ENCODE results near the gene STAG2. TPM values are rescaled to one million over a fixed set of nuclear protein-coding genes. Genes with fewer than 3 reads are reported as not detected.
A peak's percentile ranks its signal among the peaks of the same experiment; 100 is the strongest.
"Not testable (repeated sequence)": the region's sequence is repeated elsewhere in the genome, so short reads cannot be mapped to it uniquely, and the experiment has no call there.

STAG2 gene
- total RNA-seq, result 100 to 1,000 TPM in 1 of 2 experiments, 10 to 100 TPM in 1; 92.3 to 103 TPM

DNA sequence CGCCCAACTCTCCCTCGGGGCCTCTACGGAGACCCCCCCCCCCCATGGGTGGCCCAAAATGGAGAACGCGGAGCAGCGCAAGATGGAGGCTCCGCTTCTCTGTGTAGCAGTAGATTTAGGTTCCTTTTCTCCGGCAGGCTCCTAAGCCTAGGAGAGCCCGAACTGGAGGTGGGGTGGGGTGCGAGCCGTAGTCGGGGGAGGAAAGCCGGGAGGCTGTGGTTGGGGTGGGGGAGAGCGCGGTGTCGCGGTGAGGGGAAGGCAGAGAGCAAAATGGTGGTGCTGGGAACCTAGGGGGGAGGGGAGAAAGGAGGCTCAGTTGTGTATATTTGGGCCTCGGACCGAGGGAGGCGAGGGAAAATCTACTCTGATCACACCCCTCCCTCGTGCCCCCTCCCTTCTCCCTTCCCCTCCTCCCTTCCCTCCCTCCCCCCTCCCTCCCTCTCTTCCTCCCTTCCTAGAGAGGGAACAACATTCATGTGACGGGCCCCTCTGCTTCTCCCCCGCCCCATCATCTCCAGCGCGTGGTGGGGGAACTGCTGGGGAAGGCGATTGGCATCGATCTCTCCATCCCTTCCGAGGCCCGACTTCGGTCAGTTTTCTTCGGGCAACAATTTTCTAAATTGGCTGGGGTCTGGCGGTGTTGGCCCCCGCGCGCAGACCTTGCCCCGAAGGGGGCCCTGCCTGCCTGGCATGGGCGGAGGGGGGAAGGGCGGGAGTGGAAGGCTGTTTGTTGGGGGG is at the start of gene STAG2:
STAG2 (plus strand) TSS at position 439 of the 738 bp plus-strand sequence. CDS start 60,922 bp downstream, outside the sequence.
- no peaks in the 10 kb centered on the region for H3K9me3 Mint-ChIP-seq
- ATAC-seq (ENCODE audit: low read depth) (peak; percentile 20), DNase-seq (peak; percentile 61)
- H3K4me1 Mint-ChIP-seq, result peaks cover 21% of the 10 kb centered on the region
- H3K27ac Mint-ChIP-seq, result peak within 1 kb of the TSS; percentile 97
- peak within 1 kb of the TSS; percentile 94 for H3K4me3 Mint-ChIP-seq
- no peaks in the 10 kb centered on the region for H3K27me3 Mint-ChIP-seq
- H3K36me3 Mint-ChIP-seq, result peaks cover 10% of the 10 kb centered on the region
- POLR2A ChIA-PET, result interaction anchor here (0.6 kb wide), 1 partner anchor 866 kb away, joined by 4 read pairs; no protein-coding TSS in a partner anchor

- H3K9me3 Mint-ChIP-seq, result no peaks in the 10 kb centered on the region
- ATAC-seq (ENCODE audit: low read depth) (no peak), DNase-seq (no peak)
- H3K36me3 Mint-ChIP-seq, result no peaks in the 10 kb centered on the region
- no peaks in the 10 kb centered on the region for H3K27me3 Mint-ChIP-seq
- H3K4me3 Mint-ChIP-seq, result no peak overlapping the region
- no peak overlapping the region for H3K27ac Mint-ChIP-seq
- no peaks in the 10 kb centered on the region for H3K4me1 Mint-ChIP-seq
- POLR2A ChIA-PET, result no interaction called here
These were observed 44.4 kb upstream of the STAG2 start for GRCh38 chrX:123917069-123917468.

- no peak overlapping the region for H3K27ac Mint-ChIP-seq
- H3K4me3 Mint-ChIP-seq, result no peak overlapping the region
- no peaks in the 10 kb centered on the region for H3K9me3 Mint-ChIP-seq
- no peaks in the 10 kb centered on the region for H3K36me3 Mint-ChIP-seq
- H3K4me1 Mint-ChIP-seq, result no peaks in the 10 kb centered on the region
- no peak for ATAC-seq (ENCODE audit: low read depth)
- no peak for DNase-seq
- POLR2A ChIA-PET, result no interaction called here
- H3K27me3 Mint-ChIP-seq, result no peaks in the 10 kb centered on the region
These were observed 43.3 kb upstream of the STAG2 start for GRCh38 chrX:123918106-123918721.

DNA sequence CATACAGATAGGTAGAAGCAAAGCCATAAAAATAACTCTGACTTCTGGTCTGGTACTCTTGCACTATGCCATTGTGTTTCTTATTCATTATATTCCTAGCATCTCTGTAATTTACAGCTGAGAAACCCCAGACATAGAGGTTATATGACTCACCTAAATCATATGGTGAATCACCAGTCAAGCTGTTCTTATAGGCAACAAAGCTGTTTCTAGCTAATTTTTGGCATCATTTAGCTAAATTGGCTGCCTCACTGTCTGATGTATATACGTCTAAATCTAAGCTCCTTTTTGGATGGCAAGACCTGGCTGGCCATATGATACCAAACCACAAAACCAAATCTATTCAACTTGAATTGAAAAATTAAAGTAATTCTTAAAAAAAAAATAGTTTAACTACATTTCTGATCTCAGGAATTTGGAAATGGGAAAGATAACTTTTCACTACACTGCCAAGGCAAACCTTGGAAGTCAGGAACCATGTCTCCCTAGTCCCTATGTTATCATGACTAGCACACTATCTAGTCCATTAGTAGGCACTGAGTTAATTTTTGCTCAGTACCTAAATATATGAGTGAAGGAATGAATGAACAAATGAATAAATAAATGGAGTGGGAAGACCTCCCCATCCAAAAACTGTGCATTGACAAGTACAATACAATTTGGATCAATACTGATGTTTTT is 41.3 kb upstream of the STAG2 start:
- POLR2A ChIA-PET, result no interaction called here

GRCh38 chrX:123923211-123923610 is 38.3 kb upstream of the STAG2 start:
- no peaks in the 10 kb centered on the region for H3K36me3 Mint-ChIP-seq
- H3K9me3 Mint-ChIP-seq, result no peaks in the 10 kb centered on the region
- ATAC-seq (ENCODE audit: low read depth) (no peak), DNase-seq (no peak)
- no peak overlapping the region for H3K27ac Mint-ChIP-seq
- POLR2A ChIA-PET, result no interaction called here
- H3K4me3 Mint-ChIP-seq, result no peak overlapping the region
- no peaks in the 10 kb centered on the region for H3K27me3 Mint-ChIP-seq
- H3K4me1 Mint-ChIP-seq, result no peaks in the 10 kb centered on the region

More for the DNA sequence above, 41.3 kb upstream of the STAG2 start:
- Mint-ChIP-seq H3K4me3 (no peak overlapping the region), H3K27ac (no peak overlapping the region), H3K27me3 (no peaks in the 10 kb centered on the region), H3K4me1 (no peaks in the 10 kb centered on the region), H3K9me3 (no peaks in the 10 kb centered on the region), H3K36me3 (no peaks in the 10 kb centered on the region)
- no peak for DNase-seq
- no peak for ATAC-seq (ENCODE audit: low read depth)

DNA sequence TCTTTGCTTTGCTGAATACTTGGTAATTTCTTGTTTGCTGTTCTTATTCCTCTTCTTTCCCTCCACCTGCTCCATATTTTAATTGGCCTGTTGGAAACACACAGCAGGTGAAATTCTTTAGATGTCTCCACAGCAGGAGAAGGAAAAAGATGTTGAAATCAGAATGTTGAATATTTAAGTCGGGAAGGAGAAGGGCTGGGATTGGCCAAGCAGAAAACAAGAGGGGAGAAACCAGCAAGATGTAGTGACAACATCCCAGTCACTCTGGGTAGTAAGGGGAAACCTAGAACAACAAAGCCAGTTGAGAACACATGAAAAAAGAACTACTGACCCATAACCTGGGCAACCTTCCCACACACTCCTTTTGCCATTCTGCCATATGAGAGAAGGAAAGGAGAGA is 37.3 kb upstream of the STAG2 start:
- no peaks in the 10 kb centered on the region for H3K36me3 Mint-ChIP-seq
- H3K9me3 Mint-ChIP-seq, result no peaks in the 10 kb centered on the region

GRCh38 chrX:123927845-123928244 is 33.7 kb upstream of the STAG2 start:
- POLR2A ChIA-PET, result no interaction called here
- no peak overlapping the region for H3K27ac Mint-ChIP-seq
- no peak overlapping the region for H3K4me3 Mint-ChIP-seq
- H3K9me3 Mint-ChIP-seq, result no peaks in the 10 kb centered on the region
- no peaks in the 10 kb centered on the region for H3K27me3 Mint-ChIP-seq
- ATAC-seq (ENCODE audit: low read depth) (no peak), DNase-seq (no peak)
- no peaks in the 10 kb centered on the region for H3K4me1 Mint-ChIP-seq
- no peaks in the 10 kb centered on the region for H3K36me3 Mint-ChIP-seq

More for the DNA sequence above, 37.3 kb upstream of the STAG2 start:
- H3K4me3 Mint-ChIP-seq, result no peak overlapping the region
- H3K27ac Mint-ChIP-seq, result no peak overlapping the region
- DNase-seq (no peak), ATAC-seq (ENCODE audit: low read depth) (no peak)
- no peaks in the 10 kb centered on the region for H3K4me1 Mint-ChIP-seq
- no peaks in the 10 kb centered on the region for H3K27me3 Mint-ChIP-seq
- POLR2A ChIA-PET, result no interaction called here

DNA sequence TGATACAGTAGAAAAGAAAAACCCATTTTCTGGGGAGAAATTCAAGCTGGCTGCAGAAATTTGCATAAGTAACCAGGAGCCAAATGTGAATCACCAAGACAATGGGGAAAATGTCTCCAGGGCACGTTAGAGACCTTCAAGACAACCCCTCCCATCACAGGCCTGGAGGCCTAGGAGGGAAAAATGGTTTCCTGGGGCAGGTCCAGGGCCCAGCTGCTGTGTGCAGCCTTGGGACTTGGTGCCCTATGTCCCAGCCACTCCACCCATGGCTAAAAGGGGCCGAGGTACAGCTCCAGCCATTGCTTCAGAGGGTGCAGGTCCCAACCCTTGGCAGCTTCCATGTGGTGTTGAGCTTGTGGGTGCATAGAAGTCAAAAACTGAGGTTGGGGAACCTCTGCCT is 29.5 kb upstream of the STAG2 start:
- DNase-seq; ATAC-seq (ENCODE audit: low read depth); H3K27me3 Mint-ChIP-seq; H3K4me3 Mint-ChIP-seq; H3K36me3 Mint-ChIP-seq; H3K4me1 Mint-ChIP-seq; POLR2A ChIA-PET; H3K9me3 Mint-ChIP-seq; H3K27ac Mint-ChIP-seq: not testable (repeated sequence)

DNA sequence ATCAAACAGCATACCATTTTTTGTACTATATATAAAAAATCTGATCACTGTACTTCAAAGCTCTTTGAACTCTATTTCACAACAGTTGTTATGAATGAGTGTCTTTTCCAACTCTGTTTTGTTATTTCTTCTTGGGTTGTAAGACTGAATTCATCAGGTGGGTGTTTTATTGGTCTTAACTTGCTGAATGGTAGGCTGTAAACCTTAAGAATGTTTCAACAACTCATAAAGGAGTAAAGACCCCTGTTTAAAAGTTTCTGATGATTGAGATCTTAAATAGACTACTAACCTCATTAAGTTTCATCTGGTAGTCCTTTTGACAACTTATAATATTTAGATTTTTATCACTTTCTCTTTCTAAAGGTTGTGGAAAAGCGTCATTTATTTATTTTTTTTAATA is 18.4 kb upstream of the STAG2 start:
- H3K36me3 Mint-ChIP-seq, result peaks cover 2% of the 10 kb centered on the region
- no peaks in the 10 kb centered on the region for H3K9me3 Mint-ChIP-seq
- POLR2A ChIA-PET, result no interaction called here

DNA sequence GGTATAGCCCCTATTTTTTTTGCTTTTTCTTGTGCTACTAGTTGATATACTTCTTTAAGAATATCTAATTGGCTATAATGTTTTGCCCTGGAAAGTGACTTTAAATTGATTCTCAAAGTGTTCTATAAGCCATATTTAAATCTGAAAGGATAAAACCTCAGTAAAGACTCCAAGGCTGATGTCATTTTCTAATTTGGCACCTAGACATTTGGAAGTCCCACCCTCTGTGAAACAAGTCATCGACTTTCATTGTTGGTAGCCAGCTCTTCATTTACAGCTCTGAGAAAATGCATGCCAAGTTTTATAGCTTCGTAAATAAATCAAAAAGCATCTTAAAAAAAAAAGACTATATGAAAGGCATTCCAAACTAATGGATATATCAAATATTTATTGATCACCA is 18.0 kb upstream of the STAG2 start:
- Mint-ChIP-seq H3K27ac (no peak overlapping the region), H3K9me3 (no peaks in the 10 kb centered on the region), H3K27me3 (peaks cover 5% of the 10 kb centered on the region), H3K4me1 (no peaks in the 10 kb centered on the region), H3K4me3 (no peak overlapping the region), H3K36me3 (peaks cover 2% of the 10 kb centered on the region)
- POLR2A ChIA-PET, result no interaction called here
- DNase-seq (no peak), ATAC-seq (ENCODE audit: low read depth) (no peak)

More for the DNA sequence above, 18.4 kb upstream of the STAG2 start:
- ATAC-seq (ENCODE audit: low read depth) (no peak), DNase-seq (no peak)
- no peak overlapping the region for H3K27ac Mint-ChIP-seq
- peaks cover 5% of the 10 kb centered on the region for H3K27me3 Mint-ChIP-seq
- no peak overlapping the region for H3K4me3 Mint-ChIP-seq
- no peaks in the 10 kb centered on the region for H3K4me1 Mint-ChIP-seq

- H3K36me3 Mint-ChIP-seq, result peaks cover 2% of the 10 kb centered on the region
- no peak for ATAC-seq (ENCODE audit: low read depth)
- no peaks in the 10 kb centered on the region for H3K27me3 Mint-ChIP-seq
These were observed 11.7 kb upstream of the STAG2 start for GRCh38 chrX:123949846-123950245.

GRCh38 chrX:123959281-123960063 is 2.0 kb upstream of the STAG2 start:
- no peaks in the 10 kb centered on the region for H3K9me3 Mint-ChIP-seq
- H3K27ac Mint-ChIP-seq, result peak overlapping the region; percentile 97
- DNase-seq, result peak; percentile 42
- POLR2A ChIA-PET, result interaction anchor here (0.6 to 1.1 kb wide), 5 partner anchors 9 to 399 kb away, joined by 3 read pairs; no protein-coding TSS in a partner anchor
- H3K27me3 Mint-ChIP-seq, result no peaks in the 10 kb centered on the region
- H3K4me1 Mint-ChIP-seq, result peaks cover 12% of the 10 kb centered on the region
- peak overlapping the region; percentile 94 for H3K4me3 Mint-ChIP-seq
- peak; percentile 6 for ATAC-seq (ENCODE audit: low read depth)
- H3K36me3 Mint-ChIP-seq, result peaks cover 8% of the 10 kb centered on the region

More at GRCh38 chrX:123949846-123950245, 11.7 kb upstream of the STAG2 start:
- no peak for DNase-seq
- Mint-ChIP-seq H3K4me3 (no peak overlapping the region), H3K4me1 (no peaks in the 10 kb centered on the region), H3K27ac (no peak overlapping the region), H3K9me3 (no peaks in the 10 kb centered on the region)
- POLR2A ChIA-PET, result no interaction called here

GRCh38 chrX:123960956-123961267 is 594 bp upstream of the STAG2 start:
- H3K27ac Mint-ChIP-seq, result peak overlapping the region; percentile 97
- H3K36me3 Mint-ChIP-seq, result peaks cover 10% of the 10 kb centered on the region
- H3K27me3 Mint-ChIP-seq, result no peaks in the 10 kb centered on the region
- DNase-seq (no peak), ATAC-seq (ENCODE audit: low read depth) (no peak)
- H3K9me3 Mint-ChIP-seq, result no peaks in the 10 kb centered on the region
- H3K4me3 Mint-ChIP-seq, result peak overlapping the region; percentile 94
- peaks cover 19% of the 10 kb centered on the region for H3K4me1 Mint-ChIP-seq
- POLR2A ChIA-PET, result interaction anchor here (0.6 to 0.7 kb wide), 2 partner anchors 25 to 57 kb away, joined by 3 to 4 read pairs; no protein-coding TSS in a partner anchor

All from activated naive CD8-positive, alpha-beta T cell treated with anti-CD3 and anti-CD28 coated beads, Interleukin-2, amount 10 ng/mL, durations not matched to agents 7 days and 5 days (primary cell).